ENCODE results near the gene LCNL1.

DNA sequence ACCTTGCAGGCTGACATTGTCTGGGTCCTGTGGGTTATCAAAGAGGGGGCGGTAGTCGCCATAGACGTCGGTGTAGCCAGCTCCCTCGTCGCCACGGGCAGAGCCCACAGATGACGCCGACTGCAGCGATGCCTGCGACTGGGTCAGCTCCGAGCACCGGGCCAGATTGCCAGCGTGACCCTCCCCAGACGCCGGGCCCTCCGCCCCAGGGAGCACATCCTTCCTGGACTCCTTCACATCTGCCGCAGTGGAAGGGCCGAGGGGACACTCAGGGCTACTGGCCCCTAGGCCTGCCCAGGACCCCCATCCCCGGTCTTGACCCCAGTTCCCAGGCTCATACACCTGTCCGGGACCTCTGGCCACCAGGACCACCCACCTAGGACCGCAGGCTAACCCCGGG, 31.4 kb downstream of the LCNL1 start:
- TF ChIP-seq, protein P1, sequence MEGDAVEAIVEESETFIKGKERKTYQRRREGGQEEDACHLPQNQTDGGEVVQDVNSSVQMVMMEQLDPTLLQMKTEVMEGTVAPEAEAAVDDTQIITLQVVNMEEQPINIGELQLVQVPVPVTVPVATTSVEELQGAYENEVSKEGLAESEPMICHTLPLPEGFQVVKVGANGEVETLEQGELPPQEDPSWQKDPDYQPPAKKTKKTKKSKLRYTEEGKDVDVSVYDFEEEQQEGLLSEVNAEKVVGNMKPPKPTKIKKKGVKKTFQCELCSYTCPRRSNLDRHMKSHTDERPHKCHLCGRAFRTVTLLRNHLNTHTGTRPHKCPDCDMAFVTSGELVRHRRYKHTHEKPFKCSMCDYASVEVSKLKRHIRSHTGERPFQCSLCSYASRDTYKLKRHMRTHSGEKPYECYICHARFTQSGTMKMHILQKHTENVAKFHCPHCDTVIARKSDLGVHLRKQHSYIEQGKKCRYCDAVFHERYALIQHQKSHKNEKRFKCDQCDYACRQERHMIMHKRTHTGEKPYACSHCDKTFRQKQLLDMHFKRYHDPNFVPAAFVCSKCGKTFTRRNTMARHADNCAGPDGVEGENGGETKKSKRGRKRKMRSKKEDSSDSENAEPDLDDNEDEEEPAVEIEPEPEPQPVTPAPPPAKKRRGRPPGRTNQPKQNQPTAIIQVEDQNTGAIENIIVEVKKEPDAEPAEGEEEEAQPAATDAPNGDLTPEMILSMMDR (conservative IDR thresholded peaks at IDR 0.05 in 1 of 2, IDR thresholded peaks at IDR 0.05 in 1 of 2; ENCODE audit: extremely low read depth in 1 of 2, insufficient read depth in 1 of 2, low read depth in 1 of 2, low read length in 2 of 2) = no peak
- TF ChIP-seq EZH2 (IDR thresholded peaks at IDR 0.05; ENCODE audit: borderline replicate concordance, low read length) = no peak

Data from mammary epithelial cell (primary cell).